HL-60 (cell line): Measurements from ENCODE around the gene SHB.

Experiments
- DNase-seq, 2 experiments: peaks; one replicate each; pipeline ENCODE4 v3.0.0-alpha.2; 2010 to 2020; ENCODE audit warnings: low read depth in 1 of 2, low spot score in 1 of 2
- H3K27ac ChIP-seq: fragments of 250-450 bp; sonication (Bioruptor Pico); replicated peaks from 2 replicates; pipeline ENCODE4 v1.5.1; 2020; ENCODE audit warnings: mild to moderate bottlenecking, moderate library complexity
- H3K27me3 ChIP-seq: fragments of 250-450 bp; sonication (Bioruptor Pico); 2 replicates; pipeline ENCODE4 v1.5.1; 2021; ENCODE audit warnings: mild to moderate bottlenecking, moderate library complexity; ENCODE audit not compliant: insufficient read depth, poor library complexity, severe bottlenecking
- H3K4me3 ChIP-seq: replicated peaks from 2 replicates; pipeline ENCODE4 v1.5.1; 2011; ENCODE audit warnings: mild to moderate bottlenecking, control low read depth, low read length; ENCODE audit not compliant: insufficient read depth
- CTCF ChIP-seq: IDR thresholded peaks from one replicate; pipeline ENCODE4 v1.5.1; 2011; ENCODE audit warnings: low read length, control low read depth, inconsistent platforms; ENCODE audit not compliant: insufficient read depth
- GABPA ChIP-seq: IDR thresholded peaks from 2 replicates; pipeline ENCODE4 v1.6.1; 2012; ENCODE audit warnings: low read depth
- POLR2AphosphoS5 ChIP-seq: IDR thresholded peaks from 2 replicates; pipeline ENCODE4 v1.6.1; 2012; ENCODE audit warnings: low read depth
- REST ChIP-seq: IDR thresholded peaks from 2 replicates; pipeline ENCODE4 v1.6.1; 2012; ENCODE audit warnings: low read depth; ENCODE audit not compliant: insufficient replicate concordance
- SPI1 ChIP-seq: IDR thresholded peaks from 2 replicates; pipeline ENCODE4 v1.6.1; 2012; ENCODE audit warnings: low read depth, mild to moderate bottlenecking, borderline replicate concordance

The SHB gene

GRCh38 chr9:37977851-37978480, 91.1 kb downstream of the SHB start:
- DNase-seq = no peak
- Histone ChIP-seq H3K4me3 (no peak overlapping the region), H3K27ac (no peak overlapping the region), H3K27me3 (no peaks in the 10 kb centered on the region)
- TF ChIP-seq SPI1 = no peak
- TF ChIP-seq GABPA = no peak
- TF ChIP-seq REST = no peak
- no peak for TF ChIP-seq CTCF
- TF ChIP-seq POLR2AphosphoS5 = no peak

- DNase-seq = no peak
- H3K27ac ChIP-seq = no peak overlapping the region
- no peaks in the 10 kb centered on the region for H3K27me3 ChIP-seq
- no peak overlapping the region for H3K4me3 ChIP-seq
- TF ChIP-seq POLR2AphosphoS5 (no peak), GABPA (no peak), CTCF (no peak), REST (no peak), SPI1 (no peak)
Observed at GRCh38 chr9:37976714-37977477, 92.1 kb downstream of the SHB start.

- TF ChIP-seq SPI1 (no peak), GABPA (no peak), POLR2AphosphoS5 (no peak), CTCF (no peak)
- Histone ChIP-seq H3K4me3 (no peak overlapping the region), H3K27ac (no peak overlapping the region), H3K27me3 (no peaks in the 10 kb centered on the region)
- no peak for DNase-seq
Observed at GRCh38 chr9:37975639-37976038, 93.4 kb downstream of the SHB start.
